ENCODE data around the gene POLR3H.

POLR3H gene

GRCh38 chr22:41563051-41563711, 18.9 kb upstream of the POLR3H start (continued):
- TF ChIP-seq WT1 (tag by site-specific recombination; IDR thresholded peaks at IDR 0.05) (0 out of 2 replicates have a peak, but pooled peaks have one; percentile 33), ZNF624 (tag by site-specific recombination; IDR thresholded peaks at IDR 0.05) (no peak)

DNA sequence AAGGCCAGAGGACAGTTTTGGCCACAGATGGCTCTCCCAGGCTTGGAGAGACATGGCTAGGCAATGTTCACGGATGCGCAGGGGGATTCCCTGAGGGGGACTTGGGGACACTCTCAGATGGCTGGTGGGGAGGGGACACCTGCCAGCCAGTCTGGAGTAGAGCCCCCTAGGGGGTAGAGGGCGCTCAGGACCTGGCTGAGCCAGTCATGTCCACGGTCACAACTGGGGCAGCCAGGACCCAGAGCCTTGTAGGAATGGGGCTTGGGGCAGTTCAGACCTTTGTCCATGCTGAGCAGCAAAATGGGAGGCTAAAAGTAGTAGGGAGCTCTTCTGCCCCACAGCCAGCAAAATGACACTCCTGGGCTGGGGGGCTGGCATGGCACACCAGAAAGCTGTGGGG, 18.2 kb upstream of the POLR3H start:
- H3K4me1 ChIP-seq (ENCODE audit: control insufficient read depth, insufficient read depth, low read length) = peaks cover 3% of the 10 kb centered on the region
- no peaks in the 10 kb centered on the region for H3K36me3 ChIP-seq (ENCODE audit: control insufficient read depth in 2 of 2, insufficient read depth in 1 of 2, low read length in 2 of 2)
- ChIA-PET CTCF (interaction anchor here (0.6 to 2.0 kb wide), 3 partner anchors 9 to 19 kb away, joined by 3 to 7 read pairs (median 4); partner anchors contain the start of gene POLR3H), POLR2A (interaction anchor here (1.1 to 12.8 kb wide), 4 partner anchors 11 to 116 kb away, joined by 3 to 105 read pairs (median 4); partner anchors contain the start of genes DESI1, PMM1 and TOB2)
- H3K27ac ChIP-seq (ENCODE audit: extremely low read depth, low read depth, low read length) = no peak overlapping the region
- no peaks in the 10 kb centered on the region for H3K9me3 ChIP-seq (ENCODE audit: control insufficient read depth, insufficient read depth, low read depth, low read length)
- TF ChIP-seq ZNF266 (tag by site-specific recombination; IDR thresholded peaks at IDR 0.05; ENCODE audit: low read depth) (no peak), ZNF521 (tag by site-specific recombination; IDR thresholded peaks at IDR 0.05) (no peak), ZNF239 (tag by site-specific recombination; IDR thresholded peaks at IDR 0.05) (no peak), ZNF19 (tag by site-specific recombination; IDR thresholded peaks at IDR 0.05; ENCODE audit: low read depth) (no peak), ZNF214 (tag by site-specific recombination; IDR thresholded peaks at IDR 0.05; ENCODE audit: borderline replicate concordance) (no peak), ZNF785 (tag by site-specific recombination; IDR thresholded peaks at IDR 0.05) (no peak), ZNF623 (tag by site-specific recombination; IDR thresholded peaks at IDR 0.05) (no peak), ZNF621 (tag by site-specific recombination; IDR thresholded peaks at IDR 0.05) (no peak), ZNF155 (tag by site-specific recombination; IDR thresholded peaks at IDR 0.05) (no peak), ZNF830 (tag by site-specific recombination; IDR thresholded peaks at IDR 0.05; ENCODE audit: low read depth) (no peak), ZNF148 (tag by site-specific recombination; IDR thresholded peaks at IDR 0.05; ENCODE audit: borderline replicate concordance) (no peak)
- TF ChIP-seq, protein P1, sequence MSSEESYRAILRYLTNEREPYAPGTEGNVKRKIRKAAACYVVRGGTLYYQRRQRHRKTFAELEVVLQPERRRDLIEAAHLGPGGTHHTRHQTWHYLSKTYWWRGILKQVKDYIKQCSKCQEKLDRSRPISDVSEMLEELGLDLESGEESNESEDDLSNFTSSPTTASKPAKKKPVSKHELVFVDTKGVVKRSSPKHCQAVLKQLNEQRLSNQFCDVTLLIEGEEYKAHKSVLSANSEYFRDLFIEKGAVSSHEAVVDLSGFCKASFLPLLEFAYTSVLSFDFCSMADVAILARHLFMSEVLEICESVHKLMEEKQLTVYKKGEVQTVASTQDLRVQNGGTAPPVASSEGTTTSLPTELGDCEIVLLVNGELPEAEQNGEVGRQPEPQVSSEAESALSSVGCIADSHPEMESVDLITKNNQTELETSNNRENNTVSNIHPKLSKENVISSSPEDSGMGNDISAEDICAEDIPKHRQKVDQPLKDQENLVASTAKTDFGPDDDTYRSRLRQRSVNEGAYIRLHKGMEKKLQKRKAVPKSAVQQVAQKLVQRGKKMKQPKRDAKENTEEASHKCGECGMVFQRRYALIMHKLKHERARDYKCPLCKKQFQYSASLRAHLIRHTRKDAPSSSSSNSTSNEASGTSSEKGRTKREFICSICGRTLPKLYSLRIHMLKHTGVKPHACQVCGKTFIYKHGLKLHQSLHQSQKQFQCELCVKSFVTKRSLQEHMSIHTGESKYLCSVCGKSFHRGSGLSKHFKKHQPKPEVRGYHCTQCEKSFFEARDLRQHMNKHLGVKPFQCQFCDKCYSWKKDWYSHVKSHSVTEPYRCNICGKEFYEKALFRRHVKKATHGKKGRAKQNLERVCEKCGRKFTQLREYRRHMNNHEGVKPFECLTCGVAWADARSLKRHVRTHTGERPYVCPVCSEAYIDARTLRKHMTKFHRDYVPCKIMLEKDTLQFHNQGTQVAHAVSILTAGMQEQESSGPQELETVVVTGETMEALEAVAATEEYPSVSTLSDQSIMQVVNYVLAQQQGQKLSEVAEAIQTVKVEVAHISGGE (tag by site-specific recombination; conservative IDR thresholded peaks at IDR 0.05; ENCODE audit: low read depth) = no peak
- H3K4me3 ChIP-seq (ENCODE audit: low read depth, low read length) = no peak overlapping the region

DNA sequence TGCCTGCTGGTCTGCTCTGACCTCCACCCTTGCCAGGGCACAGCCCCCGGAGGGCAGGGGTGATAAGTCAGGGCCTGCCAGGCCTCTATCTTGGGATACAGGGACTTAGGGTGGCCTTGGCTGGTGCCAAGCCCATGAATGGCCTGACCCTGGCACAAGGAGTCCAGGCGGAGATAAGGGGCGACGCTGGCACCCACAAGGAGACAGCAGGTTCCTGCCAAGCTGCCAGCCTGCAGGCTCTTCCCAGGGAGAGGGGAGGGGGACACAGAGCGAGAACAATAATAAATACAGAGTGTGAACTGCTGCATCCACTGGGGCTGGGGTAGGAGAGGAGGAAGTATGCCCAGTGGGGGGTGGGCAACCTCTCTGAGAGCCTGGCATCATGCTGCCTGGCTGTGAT, 17.5 kb upstream of the POLR3H start:
- Histone ChIP-seq H3K36me3 (ENCODE audit: control insufficient read depth in 2 of 2, insufficient read depth in 1 of 2, low read length in 2 of 2) (no peaks in the 10 kb centered on the region), H3K9me3 (ENCODE audit: control insufficient read depth, insufficient read depth, low read depth, low read length) (no peaks in the 10 kb centered on the region), H3K4me3 (ENCODE audit: low read depth, low read length) (peak overlapping the region; percentile 46; the same call in 1 of the 2 replicates), H3K4me1 (ENCODE audit: control insufficient read depth, insufficient read depth, low read length) (peaks cover 3% of the 10 kb centered on the region), H3K27ac (ENCODE audit: extremely low read depth, low read depth, low read length) (no peak overlapping the region; the same call in 1 of the 2 replicates)
- ChIA-PET POLR2A (interaction anchor here (0.5 to 12.8 kb wide), 4 partner anchors 15 to 130 kb away, joined by 3 to 105 read pairs (median 12); partner anchors contain the start of genes DESI1, PMM1 and XRCC6), CTCF (interaction anchor here (0.6 to 2.0 kb wide), 3 partner anchors 18 to 808 kb away, joined by 3 to 4 read pairs (median 3); partner anchors contain the start of gene POLR3H)
- TF ChIP-seq GLIS1 (tag by site-specific recombination; IDR thresholded peaks at IDR 0.05) = no peak
- TF ChIP-seq, protein P2, sequence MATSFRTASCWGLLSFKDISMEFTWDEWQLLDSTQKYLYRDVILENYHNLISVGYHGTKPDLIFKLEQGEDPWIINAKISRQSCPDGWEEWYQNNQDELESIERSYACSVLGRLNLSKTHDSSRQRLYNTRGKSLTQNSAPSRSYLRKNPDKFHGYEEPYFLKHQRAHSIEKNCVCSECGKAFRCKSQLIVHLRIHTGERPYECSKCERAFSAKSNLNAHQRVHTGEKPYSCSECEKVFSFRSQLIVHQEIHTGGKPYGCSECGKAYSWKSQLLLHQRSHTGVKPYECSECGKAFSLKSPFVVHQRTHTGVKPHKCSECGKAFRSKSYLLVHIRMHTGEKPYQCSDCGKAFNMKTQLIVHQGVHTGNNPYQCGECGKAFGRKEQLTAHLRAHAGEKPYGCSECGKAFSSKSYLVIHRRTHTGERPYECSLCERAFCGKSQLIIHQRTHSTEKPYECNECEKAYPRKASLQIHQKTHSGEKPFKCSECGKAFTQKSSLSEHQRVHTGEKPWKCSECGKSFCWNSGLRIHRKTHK (tag by site-specific recombination; IDR thresholded peaks at IDR 0.05) = no peak
- no peak for TF ChIP-seq ZNF366 (tag by site-specific recombination; conservative IDR thresholded peaks at IDR 0.05)
- peak; percentile 53 for TF ChIP-seq ZNF341 (tag by site-specific recombination; IDR thresholded peaks at IDR 0.05; ENCODE audit: low read depth)
- no peak for TF ChIP-seq ZNF624 (tag by site-specific recombination; IDR thresholded peaks at IDR 0.05)
- TF ChIP-seq ZNF391 (tag by site-specific recombination; IDR thresholded peaks at IDR 0.05; ENCODE audit: borderline replicate concordance, low read depth) = no peak
- TF ChIP-seq ZIC2 (tag by site-specific recombination; IDR thresholded peaks at IDR 0.05) = peak; percentile 70
- no peak for TF ChIP-seq MEIS1 (CRISPR knock-in tag; IDR thresholded peaks at IDR 0.05; ENCODE audit: borderline replicate concordance)
- TF ChIP-seq ZBTB8A (tag by site-specific recombination; IDR thresholded peaks at IDR 0.05) = no peak
- no peak for TF ChIP-seq GLIS2 (tag by site-specific recombination; IDR thresholded peaks at IDR 0.05)
